Fibroblast of lung (primary cell): Measurements from ENCODE around the gene CBX8. TPM values are rescaled to one million over a fixed set of nuclear protein-coding genes. Genes with fewer than 3 reads are reported as not detected.

Experiments used
- DNase-seq, 2 donors: peaks; one replicate each; pipeline versions ENCODE4 v3.0.0 to v3.0.0-alpha.2; 2010; ENCODE audit warnings: low read depth in 2 of 2
- H2AFZ ChIP-seq: 2 replicates; pipeline ENCODE4 v1.5.1; 2012; ENCODE audit warnings: low read length, control low read depth, inconsistent platforms
- H3K27ac ChIP-seq: 2 replicates; pipeline ENCODE4 v1.5.1; 2011; ENCODE audit warnings: low read length, control low read depth; ENCODE audit not compliant: insufficient read depth
- H3K27me3 ChIP-seq: 2 replicates; pipeline ENCODE4 v1.5.1; 2011; ENCODE audit warnings: mild to moderate bottlenecking, low read length; ENCODE audit not compliant: control insufficient read depth, insufficient read depth
- H3K36me3 ChIP-seq: 2 replicates; pipeline ENCODE4 v1.5.1; 2011; ENCODE audit warnings: low read length; ENCODE audit not compliant: control insufficient read depth, insufficient read depth
- H3K4me1 ChIP-seq: 2 replicates; pipeline ENCODE4 v1.5.1; 2011; ENCODE audit warnings: low read length; ENCODE audit not compliant: control insufficient read depth, insufficient read depth; ENCODE audit errors: extremely low read depth
- H3K4me2 ChIP-seq: 2 replicates; pipeline ENCODE4 v1.5.1; 2011; ENCODE audit warnings: low read length, control low read depth; ENCODE audit not compliant: insufficient read depth; ENCODE audit errors: extremely low read depth
- H3K4me3 ChIP-seq, 4 experiments: fragments of 200-600 bp in 1 of 4; sonication (generic) in 1 of 4; replicated peaks in 1 of 4; 2 replicates each; pipeline ENCODE4 v1.5.1; 2011 to 2016; ENCODE audit warnings: low read length in 4 of 4, low read depth in 3 of 4, mild to moderate bottlenecking in 3 of 4, control low read depth in 2 of 4, inconsistent platforms in 1 of 4, mixed read lengths in 1 of 4; ENCODE audit not compliant: insufficient read depth in 1 of 4; ENCODE audit errors: control extremely low read depth in 1 of 4
- H3K79me2 ChIP-seq: 2 replicates; pipeline ENCODE4 v1.5.1; 2012; ENCODE audit warnings: mild to moderate bottlenecking, low read length, inconsistent platforms; ENCODE audit not compliant: control insufficient read depth, insufficient read depth
- H3K9ac ChIP-seq: 2 replicates; pipeline ENCODE4 v1.5.1; 2011; ENCODE audit warnings: mild to moderate bottlenecking, low read length, control low read depth; ENCODE audit not compliant: insufficient read depth
- H3K9me3 ChIP-seq: 2 replicates; pipeline ENCODE4 v1.5.1; 2012; ENCODE audit warnings: low read depth, low read length; ENCODE audit not compliant: control insufficient read depth, insufficient read depth
- H4K20me1 ChIP-seq: 2 replicates; pipeline ENCODE4 v1.5.1; 2011; ENCODE audit warnings: low read length; ENCODE audit not compliant: control insufficient read depth, insufficient read depth; ENCODE audit errors: extremely low read depth
- EZH2 ChIP-seq: IDR thresholded peaks from 2 replicates; pipeline ENCODE4 v1.5.1; 2012; ENCODE audit warnings: low read length, control low read depth, mild to moderate bottlenecking; ENCODE audit errors: missing control alignments
- polyA plus RNA-seq, 2 donors: library from polyadenylated mRNA; depleted of rRNA in 1 of 2; stranded (reverse) in 1 of 2; unstranded in 1 of 2; fragments of >200 nt; gene quantifications; 2 replicates each; pipeline ENCODE4 v1.2.1, GENCODE V29; 2011 to 2012; ENCODE audit warnings: missing spikeins in 1 of 2
- total RNA-seq: library from RNA; depleted of rRNA; stranded (reverse); fragments of >200 nt; gene quantifications from 2 replicates; pipeline ENCODE4 v1.2.1, GENCODE V29; 2014
- TF ChIP-seq, protein P1 (sequence below), 2 donors: IDR thresholded peaks in 1 of 2; conservative IDR thresholded peaks in 1 of 2; 1 replicate in 1 of 2; 2 replicates in 1 of 2; pipeline ENCODE4 v1.5.1; 2011 to 2012; ENCODE audit warnings: low read length in 2 of 2, control low read depth in 1 of 2, inconsistent platforms in 1 of 2, low read depth in 1 of 2, mild to moderate bottlenecking in 1 of 2

Gene CBX8
- total and polyA plus RNA-seq, 2 donors (not counting 1 experiment from before 2014, with no cell fraction given) = 0.19 to 4.0 TPM

DNA sequence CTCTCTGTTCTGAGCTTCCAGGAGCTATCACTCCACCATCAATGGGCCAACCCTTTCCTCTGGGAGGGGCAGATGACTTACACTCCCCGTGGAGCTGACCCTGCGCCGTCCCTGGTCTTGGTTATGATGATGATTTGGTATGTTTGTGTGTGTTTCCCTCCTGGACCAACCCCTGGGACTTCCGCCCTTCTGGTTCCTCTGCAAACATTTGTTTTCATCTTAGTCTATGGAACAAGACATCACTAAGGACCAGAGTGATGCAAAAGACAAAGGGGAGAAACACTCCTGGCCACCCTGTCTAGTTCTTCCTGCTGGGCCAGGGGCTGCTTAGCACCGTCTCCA, 28.7 kb upstream of the CBX8 start:
- H3K9me3 ChIP-seq = no peaks in the 10 kb centered on the region
- no peaks in the 10 kb centered on the region for H3K79me2 ChIP-seq
- TF ChIP-seq, protein P1, sequence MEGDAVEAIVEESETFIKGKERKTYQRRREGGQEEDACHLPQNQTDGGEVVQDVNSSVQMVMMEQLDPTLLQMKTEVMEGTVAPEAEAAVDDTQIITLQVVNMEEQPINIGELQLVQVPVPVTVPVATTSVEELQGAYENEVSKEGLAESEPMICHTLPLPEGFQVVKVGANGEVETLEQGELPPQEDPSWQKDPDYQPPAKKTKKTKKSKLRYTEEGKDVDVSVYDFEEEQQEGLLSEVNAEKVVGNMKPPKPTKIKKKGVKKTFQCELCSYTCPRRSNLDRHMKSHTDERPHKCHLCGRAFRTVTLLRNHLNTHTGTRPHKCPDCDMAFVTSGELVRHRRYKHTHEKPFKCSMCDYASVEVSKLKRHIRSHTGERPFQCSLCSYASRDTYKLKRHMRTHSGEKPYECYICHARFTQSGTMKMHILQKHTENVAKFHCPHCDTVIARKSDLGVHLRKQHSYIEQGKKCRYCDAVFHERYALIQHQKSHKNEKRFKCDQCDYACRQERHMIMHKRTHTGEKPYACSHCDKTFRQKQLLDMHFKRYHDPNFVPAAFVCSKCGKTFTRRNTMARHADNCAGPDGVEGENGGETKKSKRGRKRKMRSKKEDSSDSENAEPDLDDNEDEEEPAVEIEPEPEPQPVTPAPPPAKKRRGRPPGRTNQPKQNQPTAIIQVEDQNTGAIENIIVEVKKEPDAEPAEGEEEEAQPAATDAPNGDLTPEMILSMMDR (conservative IDR thresholded peaks at IDR 0.05 in 1 of 2, IDR thresholded peaks at IDR 0.05 in 1 of 2; ENCODE audit: low read depth in 1 of 2, low read length in 2 of 2) = no peak
- no peak for TF ChIP-seq EZH2
- H3K4me2 ChIP-seq = no peak overlapping the region
- peaks cover 10% of the 10 kb centered on the region for H3K27me3 ChIP-seq
- H4K20me1 ChIP-seq = no peaks in the 10 kb centered on the region
- no peak for DNase-seq
- H3K4me1 ChIP-seq = no peaks in the 10 kb centered on the region
- no peak overlapping the region for H3K4me3 ChIP-seq
- H3K9ac ChIP-seq = no peak overlapping the region
- H2AFZ ChIP-seq = no peak overlapping the region
- no peak overlapping the region for H3K27ac ChIP-seq
- no peaks in the 10 kb centered on the region for H3K36me3 ChIP-seq

DNA sequence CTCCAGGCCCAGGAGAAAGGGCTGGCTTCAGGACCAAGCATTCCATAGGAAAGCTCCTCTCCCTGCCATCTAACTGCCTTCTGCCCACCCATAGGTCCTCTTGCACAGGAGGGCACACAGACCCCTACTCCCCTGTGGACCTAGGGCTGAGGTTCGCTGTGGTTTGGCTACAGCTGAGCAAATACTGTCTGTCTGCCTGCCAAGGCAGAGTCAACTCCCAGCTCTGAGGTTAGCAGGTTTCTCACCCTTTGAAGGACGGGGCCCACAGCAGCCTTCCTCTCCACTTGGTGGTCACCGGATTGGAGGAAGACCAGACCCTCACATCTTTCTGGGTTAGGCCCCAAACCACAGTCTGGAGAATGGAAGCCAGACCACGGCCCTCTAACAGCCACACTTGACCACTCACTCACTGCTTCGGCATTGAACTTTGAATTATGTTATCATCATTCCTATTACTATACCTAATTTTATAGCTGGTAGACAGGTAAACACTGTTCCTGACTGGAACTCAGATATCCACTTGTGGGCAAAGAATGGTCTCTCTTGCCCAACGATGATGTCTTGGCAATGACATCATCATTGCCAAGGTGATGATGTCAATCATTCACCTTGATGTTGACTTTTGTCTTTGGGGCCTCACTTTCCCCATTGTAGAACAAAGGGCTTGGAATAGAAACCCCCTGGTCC, 28.2 kb upstream of the CBX8 start:
- Histone ChIP-seq H3K36me3 (no peaks in the 10 kb centered on the region), H3K4me1 (no peaks in the 10 kb centered on the region), H3K4me3 (no peak overlapping the region), H3K4me2 (no peak overlapping the region), H2AFZ (no peak overlapping the region), H3K27ac (no peak overlapping the region), H3K9ac (no peak overlapping the region), H3K79me2 (no peaks in the 10 kb centered on the region), H3K9me3 (no peaks in the 10 kb centered on the region), H3K27me3 (peaks cover 10% of the 10 kb centered on the region), H4K20me1 (no peaks in the 10 kb centered on the region)
- no peak for TF ChIP-seq EZH2
- TF ChIP-seq, protein P1 (conservative IDR thresholded peaks at IDR 0.05 in 1 of 2, IDR thresholded peaks at IDR 0.05 in 1 of 2; ENCODE audit: low read depth in 1 of 2, low read length in 2 of 2) = no peak
- DNase-seq = no peak

DNA sequence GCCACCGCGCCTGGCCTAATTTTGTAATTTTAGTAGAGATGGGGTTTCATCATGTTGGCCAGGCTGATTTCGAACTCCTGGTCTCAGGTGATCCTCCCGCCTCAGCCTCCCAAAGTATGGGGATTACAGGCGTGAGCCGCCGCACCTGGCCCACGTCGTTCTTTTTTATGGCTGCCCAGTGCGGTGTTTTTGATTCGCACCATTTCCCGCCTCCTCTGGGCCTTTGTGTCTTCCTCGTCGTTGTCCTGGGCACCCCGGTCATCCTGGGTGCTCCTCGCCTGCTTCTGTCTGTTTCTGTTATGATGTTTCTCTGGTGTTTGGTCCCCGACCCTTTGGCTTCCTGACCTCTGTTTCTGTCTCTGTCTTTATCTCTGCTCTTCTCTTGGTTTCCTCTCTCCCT, 27.4 kb upstream of the CBX8 start:
- Histone ChIP-seq H3K4me3 (no peak overlapping the region), H3K36me3 (no peaks in the 10 kb centered on the region), H3K4me1 (no peaks in the 10 kb centered on the region), H3K27me3 (peaks cover 18% of the 10 kb centered on the region), H3K27ac (no peak overlapping the region), H3K9ac (no peak overlapping the region), H2AFZ (no peak overlapping the region), H3K79me2 (no peaks in the 10 kb centered on the region), H3K4me2 (no peak overlapping the region), H3K9me3 (no peaks in the 10 kb centered on the region), H4K20me1 (no peaks in the 10 kb centered on the region)
- DNase-seq = no peak
- TF ChIP-seq EZH2 = no peak
- TF ChIP-seq, protein P1 (conservative IDR thresholded peaks at IDR 0.05 in 1 of 2, IDR thresholded peaks at IDR 0.05 in 1 of 2; ENCODE audit: low read depth in 1 of 2, low read length in 2 of 2) = no peak
